ENCODE measurements around the gene TMEM18.
A peak's percentile ranks its signal among the peaks of the same experiment; 100 is the strongest.

Gene TMEM18

DNA sequence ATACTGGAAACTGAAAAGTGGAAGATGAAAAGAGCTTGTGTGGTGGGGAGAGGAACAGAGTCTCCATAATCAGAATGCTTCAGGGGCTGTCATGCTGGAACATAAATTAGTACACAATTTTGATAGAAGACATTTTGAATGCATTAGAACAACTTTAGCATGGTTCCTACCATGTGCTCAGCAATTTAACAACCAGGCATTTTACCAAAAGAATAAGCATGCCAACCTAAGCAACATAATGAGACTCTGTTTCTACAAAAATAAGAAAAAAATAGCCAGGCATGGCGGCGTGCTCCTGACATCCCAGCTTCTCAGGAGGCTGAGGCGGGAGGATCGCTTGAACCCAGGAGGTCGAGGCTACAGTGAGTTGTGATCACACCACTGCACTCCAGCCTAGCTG, 40.5 kb upstream of the TMEM18 start:
- FAIRE-seq (no peak), DNase-seq (ENCODE audit: insufficient read length, low spot score) (no peak)
- TF ChIP-seq, protein P1, sequence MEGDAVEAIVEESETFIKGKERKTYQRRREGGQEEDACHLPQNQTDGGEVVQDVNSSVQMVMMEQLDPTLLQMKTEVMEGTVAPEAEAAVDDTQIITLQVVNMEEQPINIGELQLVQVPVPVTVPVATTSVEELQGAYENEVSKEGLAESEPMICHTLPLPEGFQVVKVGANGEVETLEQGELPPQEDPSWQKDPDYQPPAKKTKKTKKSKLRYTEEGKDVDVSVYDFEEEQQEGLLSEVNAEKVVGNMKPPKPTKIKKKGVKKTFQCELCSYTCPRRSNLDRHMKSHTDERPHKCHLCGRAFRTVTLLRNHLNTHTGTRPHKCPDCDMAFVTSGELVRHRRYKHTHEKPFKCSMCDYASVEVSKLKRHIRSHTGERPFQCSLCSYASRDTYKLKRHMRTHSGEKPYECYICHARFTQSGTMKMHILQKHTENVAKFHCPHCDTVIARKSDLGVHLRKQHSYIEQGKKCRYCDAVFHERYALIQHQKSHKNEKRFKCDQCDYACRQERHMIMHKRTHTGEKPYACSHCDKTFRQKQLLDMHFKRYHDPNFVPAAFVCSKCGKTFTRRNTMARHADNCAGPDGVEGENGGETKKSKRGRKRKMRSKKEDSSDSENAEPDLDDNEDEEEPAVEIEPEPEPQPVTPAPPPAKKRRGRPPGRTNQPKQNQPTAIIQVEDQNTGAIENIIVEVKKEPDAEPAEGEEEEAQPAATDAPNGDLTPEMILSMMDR (IDR thresholded peaks at IDR 0.05; ENCODE audit: insufficient read depth, missing control alignments): no peak

DNA sequence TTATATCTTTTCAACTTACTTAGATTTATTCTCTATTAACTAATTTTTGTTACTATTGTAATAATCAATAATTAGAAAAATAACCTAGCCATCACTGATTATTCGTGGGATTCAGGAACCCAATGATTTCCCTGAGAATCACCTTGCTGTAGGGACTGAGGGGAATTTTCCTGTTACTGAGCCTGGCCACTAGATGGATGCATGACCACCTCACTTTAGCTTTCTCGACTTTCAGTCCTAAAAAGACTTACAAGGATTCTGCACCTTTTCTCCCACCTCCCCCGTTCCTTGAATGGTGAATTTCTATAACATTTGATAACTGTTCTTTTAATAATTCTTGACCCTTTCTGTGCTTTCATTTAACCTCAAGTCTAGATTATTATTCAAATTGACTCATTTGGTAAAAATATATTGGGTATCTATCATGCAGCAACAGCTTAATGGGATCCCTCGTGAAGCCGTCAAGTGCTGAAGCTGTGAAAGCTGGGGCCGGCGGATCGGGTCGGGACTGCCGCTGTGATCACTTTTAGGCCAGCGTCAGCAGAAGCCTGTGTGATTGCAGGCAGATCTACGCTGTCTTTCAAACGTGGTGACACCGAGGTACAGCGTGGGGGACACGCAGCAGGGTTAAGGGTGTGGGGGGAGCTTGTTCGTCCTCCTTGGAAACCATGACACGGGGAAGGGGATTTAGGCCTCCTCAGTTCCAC, 38.8 kb upstream of the TMEM18 start:
- no peak for FAIRE-seq
- TF ChIP-seq, protein P1 (IDR thresholded peaks at IDR 0.05; ENCODE audit: insufficient read depth, missing control alignments): peak; percentile 19
- no peak for DNase-seq (ENCODE audit: insufficient read length, low spot score)

- FAIRE-seq: no peak
- TF ChIP-seq, protein P1 (IDR thresholded peaks at IDR 0.05; ENCODE audit: insufficient read depth, missing control alignments): no peak
- DNase-seq (ENCODE audit: insufficient read length, low spot score): no peak
Observed at GRCh38 chr2:715038-715437, 37.8 kb upstream of the TMEM18 start.

- TF ChIP-seq, protein P1 (IDR thresholded peaks at IDR 0.05; ENCODE audit: insufficient read depth, missing control alignments): peak; percentile 72
- DNase-seq (ENCODE audit: insufficient read length, low spot score): no peak
- FAIRE-seq: no peak
Observed at GRCh38 chr2:714005-714741, 37.0 kb upstream of the TMEM18 start.

GRCh38 chr2:710867-711665, 33.9 kb upstream of the TMEM18 start:
- DNase-seq (ENCODE audit: insufficient read length, low spot score): no peak
- no peak for FAIRE-seq

GRCh38 chr2:709138-709765, 32.0 kb upstream of the TMEM18 start:
- TF ChIP-seq, protein P1 (IDR thresholded peaks at IDR 0.05; ENCODE audit: insufficient read depth, missing control alignments): no peak
- DNase-seq (ENCODE audit: insufficient read length, low spot score) (no peak), FAIRE-seq (no peak)

More at GRCh38 chr2:710867-711665, 33.9 kb upstream of the TMEM18 start:
- TF ChIP-seq, protein P1 (IDR thresholded peaks at IDR 0.05; ENCODE audit: insufficient read depth, missing control alignments): no peak

Measured in D721Med (cell line).